Stimulated activated CD8-positive, alpha-beta memory T cell treated with anti-CD3 and anti-CD28 coated beads, Interleukin-15, amount 100 ng/mL, for 24 hours (primary cell): Measurements from ENCODE around the gene PAPLN.

Experiments used
- DNase-seq: peaks from one replicate; pipeline ENCODE4 v3.0.0-alpha.2; 2020; ENCODE audit warnings: low read depth

PAPLN gene

GRCh38 chr14:73230051-73230450 lies 7.3 kb upstream of the PAPLN start:
- DNase-seq = no peak

GRCh38 chr14:73231981-73232851 lies 5.1 kb upstream of the PAPLN start:
- no peak for DNase-seq

- no peak for DNase-seq
Observed at GRCh38 chr14:73232984-73233383, 4.3 kb upstream of the PAPLN start.

GRCh38 chr14:73233564-73233963 lies 3.7 kb upstream of the PAPLN start:
- no peak for DNase-seq

- DNase-seq = no peak
Observed at GRCh38 chr14:73234029-73234428, 3.3 kb upstream of the PAPLN start.

- no peak for DNase-seq
Observed at GRCh38 chr14:73234586-73235394, 2.5 kb upstream of the PAPLN start.

GRCh38 chr14:73235531-73236155 lies 1.7 kb upstream of the PAPLN start:
- DNase-seq = no peak

- DNase-seq = no peak
Observed at GRCh38 chr14:73236157-73236556, 1.1 kb upstream of the PAPLN start.

- DNase-seq = no peak
Observed at GRCh38 chr14:73236752-73237218, 521 bp upstream of the PAPLN start.

GRCh38 chr14:73237786-73238423 lies 599 bp downstream of the PAPLN start:
- DNase-seq = no peak

GRCh38 chr14:73238424-73238852 lies 1.1 kb downstream of the PAPLN start:
- no peak for DNase-seq

- DNase-seq = no peak
Observed at GRCh38 chr14:73238941-73239340, 1.6 kb downstream of the PAPLN start.

- no peak for DNase-seq
Observed at GRCh38 chr14:73239393-73240241, 2.3 kb downstream of the PAPLN start.

GRCh38 chr14:73240816-73241480 lies 3.6 kb downstream of the PAPLN start:
- no peak for DNase-seq

GRCh38 chr14:73241481-73242165 lies 4.3 kb downstream of the PAPLN start:
- DNase-seq = no peak

GRCh38 chr14:73242357-73242901 lies 5.1 kb downstream of the PAPLN start:
- no peak for DNase-seq

- no peak for DNase-seq
Observed at GRCh38 chr14:73243341-73243740, 6.0 kb downstream of the PAPLN start.

GRCh38 chr14:73243748-73244147 lies 6.4 kb downstream of the PAPLN start:
- no peak for DNase-seq

- DNase-seq = no peak
Observed at GRCh38 chr14:73244541-73245290, 7.4 kb downstream of the PAPLN start.
